ENCODE results near the gene SARM1.

SARM1 gene

DNA sequence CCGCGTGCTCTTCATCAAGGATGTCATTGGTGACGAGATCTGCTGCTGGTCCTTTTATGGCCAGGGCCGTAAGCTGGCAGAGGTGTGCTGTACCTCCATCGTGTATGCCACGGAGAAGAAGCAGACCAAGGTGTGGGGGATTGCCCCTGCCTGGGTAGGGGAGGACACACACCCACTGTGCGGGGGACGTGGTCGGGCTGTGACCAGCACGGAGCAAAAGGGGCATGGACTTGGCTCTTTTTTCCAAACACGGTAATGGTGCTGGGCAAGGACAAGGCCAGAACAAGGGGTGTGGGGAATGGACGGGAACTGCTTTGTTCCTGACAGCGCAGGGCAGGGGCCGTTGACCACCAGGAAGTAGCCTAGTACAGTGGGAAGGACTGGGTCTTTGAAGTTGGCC lies 29.2 kb upstream of the SARM1 start:
- TF ChIP-seq, protein P1, sequence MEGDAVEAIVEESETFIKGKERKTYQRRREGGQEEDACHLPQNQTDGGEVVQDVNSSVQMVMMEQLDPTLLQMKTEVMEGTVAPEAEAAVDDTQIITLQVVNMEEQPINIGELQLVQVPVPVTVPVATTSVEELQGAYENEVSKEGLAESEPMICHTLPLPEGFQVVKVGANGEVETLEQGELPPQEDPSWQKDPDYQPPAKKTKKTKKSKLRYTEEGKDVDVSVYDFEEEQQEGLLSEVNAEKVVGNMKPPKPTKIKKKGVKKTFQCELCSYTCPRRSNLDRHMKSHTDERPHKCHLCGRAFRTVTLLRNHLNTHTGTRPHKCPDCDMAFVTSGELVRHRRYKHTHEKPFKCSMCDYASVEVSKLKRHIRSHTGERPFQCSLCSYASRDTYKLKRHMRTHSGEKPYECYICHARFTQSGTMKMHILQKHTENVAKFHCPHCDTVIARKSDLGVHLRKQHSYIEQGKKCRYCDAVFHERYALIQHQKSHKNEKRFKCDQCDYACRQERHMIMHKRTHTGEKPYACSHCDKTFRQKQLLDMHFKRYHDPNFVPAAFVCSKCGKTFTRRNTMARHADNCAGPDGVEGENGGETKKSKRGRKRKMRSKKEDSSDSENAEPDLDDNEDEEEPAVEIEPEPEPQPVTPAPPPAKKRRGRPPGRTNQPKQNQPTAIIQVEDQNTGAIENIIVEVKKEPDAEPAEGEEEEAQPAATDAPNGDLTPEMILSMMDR (IDR thresholded peaks at IDR 0.05), result no peak
- TF ChIP-seq ZFX (IDR thresholded peaks at IDR 0.05; ENCODE audit: borderline replicate concordance), result no peak
- no peak overlapping the region for H3K27ac ChIP-seq

DNA sequence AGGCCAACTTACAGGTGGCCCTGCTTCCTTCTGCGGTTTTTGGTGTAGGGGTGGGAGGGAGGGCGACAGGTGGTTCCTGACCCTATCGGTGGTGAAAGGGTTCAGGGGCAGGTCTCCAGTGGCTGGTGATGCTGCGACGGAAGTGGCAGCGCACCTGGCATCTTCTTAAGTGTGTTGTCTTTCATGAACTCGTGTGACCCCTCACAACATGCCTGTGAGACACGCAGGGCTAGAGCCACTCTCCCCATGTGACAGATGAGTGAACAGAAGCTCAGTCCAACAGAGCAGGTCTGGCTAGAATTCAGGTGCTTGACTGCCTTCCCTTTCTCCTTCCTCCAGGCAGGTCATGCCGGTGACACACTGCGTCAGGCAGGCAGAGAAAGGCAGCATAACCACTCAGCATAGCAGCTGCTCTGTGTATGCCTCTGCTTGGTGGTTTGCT lies 28.0 kb upstream of the SARM1 start:
- TF ChIP-seq ZFX (IDR thresholded peaks at IDR 0.05; ENCODE audit: borderline replicate concordance), result no peak
- TF ChIP-seq, protein P1 (IDR thresholded peaks at IDR 0.05), result no peak
- H3K27ac ChIP-seq, result no peak overlapping the region

GRCh38 chr17:28344011-28344410 lies 27.5 kb upstream of the SARM1 start:
- H3K27ac ChIP-seq, result no peak overlapping the region
- TF ChIP-seq, protein P1 (IDR thresholded peaks at IDR 0.05), result no peak
- TF ChIP-seq ZFX (IDR thresholded peaks at IDR 0.05; ENCODE audit: borderline replicate concordance), result no peak

DNA sequence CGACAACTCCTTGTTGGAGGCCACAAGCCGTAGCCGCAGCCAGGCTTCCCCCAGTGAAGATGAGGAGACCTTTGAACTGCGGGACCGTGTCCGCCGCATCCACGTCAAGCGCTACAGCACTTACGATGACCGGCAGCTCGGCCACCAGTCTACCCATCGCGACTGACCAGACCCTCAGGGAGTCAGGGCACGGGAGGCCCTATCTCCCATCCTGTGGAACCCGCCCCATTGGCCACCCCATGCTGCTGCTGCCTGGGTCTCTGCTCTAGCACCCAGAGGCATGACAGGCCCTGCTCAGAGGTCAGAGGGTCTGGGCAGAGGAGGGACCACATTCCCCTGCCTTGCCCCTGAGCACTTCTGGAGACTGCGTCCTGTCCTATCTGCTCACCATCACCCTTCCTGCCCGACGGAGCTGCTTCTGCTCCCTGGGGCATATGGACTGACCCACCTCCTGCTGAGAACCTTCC lies 27.0 kb upstream of the SARM1 start:
- TF ChIP-seq ZFX (IDR thresholded peaks at IDR 0.05; ENCODE audit: borderline replicate concordance), result no peak
- TF ChIP-seq, protein P1 (IDR thresholded peaks at IDR 0.05), result no peak
- H3K27ac ChIP-seq, result no peak overlapping the region

- no peak for TF ChIP-seq ZFX (IDR thresholded peaks at IDR 0.05; ENCODE audit: borderline replicate concordance)
- TF ChIP-seq, protein P1 (IDR thresholded peaks at IDR 0.05), result no peak
- peak overlapping the region; percentile 30; the same call in 1 of the 2 replicates for H3K27ac ChIP-seq
Measured at GRCh38 chr17:28345419-28346198, 25.9 kb upstream of the SARM1 start.

GRCh38 chr17:28346199-28346580 lies 25.3 kb upstream of the SARM1 start:
- H3K27ac ChIP-seq, result peak overlapping the region; percentile 30; the same call in 1 of the 2 replicates

More at GRCh38 chr17:28346199-28346580, 25.3 kb upstream of the SARM1 start:
- no peak for TF ChIP-seq ZFX (IDR thresholded peaks at IDR 0.05; ENCODE audit: borderline replicate concordance)
- TF ChIP-seq, protein P1 (IDR thresholded peaks at IDR 0.05), result no peak
